HepG2 (cell line): ENCODE measurements around the gene INAFM1. TPM values are rescaled to one million over a fixed set of nuclear protein-coding genes. Genes with fewer than 3 reads are reported as not detected.

Experiments
- BORCS8-MEF2B ChIP-seq: sonication (generic); formaldehyde crosslinking; IDR thresholded peaks from 2 replicates; pipeline ENCODE4 v1.8.0; 2022; ENCODE audit warnings: mild to moderate bottlenecking, missing genetic modification reagents
- ELK4 ChIP-seq: sonication (generic); formaldehyde crosslinking; IDR thresholded peaks from 2 replicates; pipeline ENCODE4 v1.9.0; 2021; ENCODE audit warnings: missing genetic modification reagents, borderline replicate concordance
- FUBP1 ChIP-seq: sonication (generic); formaldehyde crosslinking; IDR thresholded peaks from 2 replicates; pipeline ENCODE4 v1.5.1; 2020; ENCODE audit warnings: missing genetic modification reagents, mild to moderate bottlenecking, borderline replicate concordance
- KIAA2018 ChIP-seq: sonication (generic); formaldehyde crosslinking; IDR thresholded peaks from 2 replicates; pipeline ENCODE4 v1.5.0; 2020; ENCODE audit warnings: mild to moderate bottlenecking, missing genetic modification reagents, borderline replicate concordance
- PLRG1 ChIP-seq: fragments of 450-650 bp; conservative IDR thresholded peaks from 2 replicates; pipeline ENCODE4 v1.6.1; 2016
- SP1 ChIP-seq, 2 experiments: fragments of 450-650 bp in 1 of 2; sonication (generic) in 1 of 2; formaldehyde crosslinking in 1 of 2; IDR thresholded peaks; 2 replicates each; pipeline versions ENCODE4 v1.4.0 to v1.6.1; 2016 to 2020; ENCODE audit warnings: missing genetic modification reagents in 1 of 2
- TAF1 ChIP-seq: sonication (generic); formaldehyde crosslinking; IDR thresholded peaks from 2 replicates; pipeline ENCODE4 v1.4.0; 2020; ENCODE audit warnings: missing genetic modification reagents
- U2AF2 ChIP-seq: fragments of 200-400 bp; formaldehyde crosslinking; IDR thresholded peaks from 2 replicates; pipeline ENCODE4 v1.6.1; 2017; ENCODE audit warnings: low read depth, mild to moderate bottlenecking, low read length
- ZBTB46 ChIP-seq: sonication (generic); formaldehyde crosslinking; IDR thresholded peaks from 2 replicates; pipeline ENCODE4 v1.4.0; 2020; ENCODE audit warnings: mild to moderate bottlenecking, missing genetic modification reagents, borderline replicate concordance
- ZBTB49 ChIP-seq: sonication (generic); formaldehyde crosslinking; IDR thresholded peaks from 2 replicates; pipeline ENCODE4 v1.4.0; 2020; ENCODE audit warnings: missing genetic modification reagents, borderline replicate concordance
- ZNF484 ChIP-seq: sonication (generic); formaldehyde crosslinking; IDR thresholded peaks from 2 replicates; pipeline ENCODE4 v1.5.1; 2020; ENCODE audit warnings: mild to moderate bottlenecking, low read depth, missing genetic modification reagents, borderline replicate concordance
- polyA plus RNA-seq, 8 experiments: library from polyadenylated mRNA; depleted of rRNA in 3 of 8; stranded (reverse) in 7 of 8; unstranded in 1 of 8; fragments of >200 nt; fragmentation: Illumina TruSeq in 4 of 8; extraction: Trizol in 4 of 8; gene quantifications; 2 replicates each; pipeline versions ENCODE4 v1.2.1 to v1.2.3, GENCODE V29; 2011 to 2016; ENCODE audit warnings: low read depth in 4 of 8, missing spikeins in 1 of 8, mixed read lengths in 1 of 8; ENCODE audit not compliant: insufficient read depth in 1 of 8
- total RNA-seq, 5 experiments: library from RNA; depleted of rRNA; stranded (reverse); fragments of >200 nt; fragmentation: Illumina TruSeq; extraction: Trizol; gene quantifications; 2 replicates each; pipeline ENCODE4 v1.2.3, GENCODE V29; 2016; ENCODE audit warnings: low read depth in 1 of 5

Gene INAFM1
- total and polyA plus RNA-seq, 2 of the 13 experiments (the other 11 are each of a cell fraction or from before 2014, with no cell fraction given), result 0.88 to 1.9 TPM

- TF ChIP-seq KIAA2018, result no peak
- TF ChIP-seq BORCS8-MEF2B (CRISPR knock-in tag), result no peak
- TF ChIP-seq PLRG1, result no peak
- TF ChIP-seq ELK4 (CRISPR knock-in tag), result no peak
- TF ChIP-seq ZBTB46, result no peak
- no peak for TF ChIP-seq ZNF484 (CRISPR knock-in tag)
- TF ChIP-seq ZBTB49, result no peak
- no peak for TF ChIP-seq TAF1 (CRISPR knock-in tag)
- TF ChIP-seq SP1 (IDR thresholded peaks at IDR 0.05), result no peak
- TF ChIP-seq SP1 (CRISPR knock-in tag; IDR thresholded peaks at IDR 0.05), result no peak; the same call in 1 of the 2 replicates
- TF ChIP-seq U2AF2, result no peak
- no peak for TF ChIP-seq FUBP1 (CRISPR knock-in tag)
Measured at GRCh38 chr19:47240996-47241918, 33.4 kb upstream of the INAFM1 start (continued).
